GM23338 (cell line): ENCODE data around the gene DUS2. TPM values are rescaled to one million over a fixed set of nuclear protein-coding genes. Genes with fewer than 3 reads are reported as not detected.

ENCODE experiments used
- ATAC-seq: fragments of 200-7000 bp; cut with Tn5 transposase; 3 replicates; pipeline ENCODE4 v1.9.1; 2020
- DNase-seq: peaks from one replicate; pipeline ENCODE4 v3.0.0-alpha.2; 2015; ENCODE audit warnings: low spot score
- H2AFZ ChIP-seq: fragments of 200-600 bp; sonication (generic); 2 replicates; pipeline ENCODE4 v1.8.0; 2016; ENCODE audit warnings: antibody characterized with exemption, mild to moderate bottlenecking, moderate library complexity
- H3F3A ChIP-seq: fragments of 200-600 bp; sonication (generic); replicated peaks from 2 replicates; pipeline ENCODE4 v1.8.0; 2017; ENCODE audit warnings: antibody characterized with exemption, mixed run types, low read depth
- H3K27ac ChIP-seq: fragments of 200-600 bp; sonication (generic); 2 replicates; pipeline ENCODE4 v1.6.1; 2016; ENCODE audit warnings: low read depth
- H3K27me3 ChIP-seq: fragments of 200-600 bp; sonication (generic); 2 replicates; pipeline ENCODE4 v1.8.0; 2016; ENCODE audit warnings: mild to moderate bottlenecking, mixed run types, moderate library complexity; ENCODE audit not compliant: insufficient read depth
- H3K36me3 ChIP-seq: fragments of 200-600 bp; sonication (generic); 2 replicates; pipeline ENCODE4 v1.8.0; 2016; ENCODE audit warnings: mild to moderate bottlenecking; ENCODE audit not compliant: insufficient read depth
- H3K4me1 ChIP-seq: fragments of 200-600 bp; sonication (generic); 2 replicates; pipeline ENCODE4 v1.8.0; 2016; ENCODE audit warnings: mild to moderate bottlenecking, moderate library complexity; ENCODE audit not compliant: insufficient read depth
- H3K4me2 ChIP-seq: fragments of 200-600 bp; sonication (generic); 2 replicates; pipeline ENCODE4 v1.7.1; 2017; ENCODE audit warnings: mixed run types
- H3K4me3 ChIP-seq: fragments of 200-600 bp; sonication (generic); 2 replicates; pipeline ENCODE4 v1.6.1; 2016; ENCODE audit warnings: mixed run types
- H3K79me2 ChIP-seq: fragments of 200-600 bp; sonication (generic); replicated peaks from 2 replicates; pipeline ENCODE4 v1.8.0; 2017; ENCODE audit warnings: mild to moderate bottlenecking; ENCODE audit not compliant: insufficient read depth
- H3K9me2 ChIP-seq: fragments of 200-600 bp; sonication (generic); 2 replicates; pipeline ENCODE4 v1.8.0; 2017; ENCODE audit not compliant: insufficient read depth
- H4K20me1 ChIP-seq: fragments of 200-600 bp; sonication (generic); replicated peaks from 2 replicates; pipeline ENCODE4 v1.8.0; 2017; ENCODE audit warnings: mild to moderate bottlenecking; ENCODE audit not compliant: insufficient read depth
- H3K27ac Mint-ChIP-seq: 2 replicates; pipeline ENCODE4 v1.8.0; 2020; ENCODE audit warnings: inconsistent platforms, mild to moderate bottlenecking, moderate library complexity, mixed read lengths
- H3K27me3 Mint-ChIP-seq: 3 replicates; pipeline ENCODE4 v1.8.0; 2022; ENCODE audit warnings: low read depth, mild to moderate bottlenecking, moderate library complexity, mixed read lengths, inconsistent platforms; ENCODE audit not compliant: insufficient read depth, poor library complexity
- H3K36me3 Mint-ChIP-seq: 3 replicates; pipeline ENCODE4 v1.8.0; 2021; ENCODE audit warnings: low read depth, mild to moderate bottlenecking, inconsistent platforms, moderate library complexity, mixed read lengths
- H3K4me1 Mint-ChIP-seq: 3 replicates; pipeline ENCODE4 v1.8.0; 2020; ENCODE audit warnings: mild to moderate bottlenecking, inconsistent platforms, mixed read lengths
- H3K4me3 Mint-ChIP-seq: 3 replicates; pipeline ENCODE4 v1.8.0; 2021; ENCODE audit warnings: moderate library complexity, mild to moderate bottlenecking, inconsistent platforms, mixed read lengths
- H3K9me3 Mint-ChIP-seq: 3 replicates; pipeline ENCODE4 v1.8.0; 2020; ENCODE audit warnings: moderate library complexity, mild to moderate bottlenecking, inconsistent platforms, mixed read lengths
- CTCF ChIP-seq, 2 experiments: fragments of 200-600 bp in 1 of 2; sonication (generic) in 1 of 2; conservative IDR thresholded peaks; 2 replicates each; pipeline versions ENCODE4 v1.5.1 to v1.6.1; 2016 to 2017; ENCODE audit warnings: antibody characterized with exemption in 2 of 2, low read depth in 2 of 2, mild to moderate bottlenecking in 2 of 2, moderate library complexity in 1 of 2
- ETS1 ChIP-seq: IDR thresholded peaks from 2 replicates; pipeline ENCODE4 v1.6.1; 2016; ENCODE audit warnings: antibody characterized with exemption
- EZH2 ChIP-seq: fragments of 200-600 bp; sonication (generic); IDR thresholded peaks from one replicate; pipeline ENCODE4 v1.8.0; 2017; ENCODE audit warnings: antibody characterized with exemption, mild to moderate bottlenecking, low read depth; ENCODE audit not compliant: unreplicated experiment
- EZH2phosphoT487 ChIP-seq: fragments of 200-600 bp; sonication (generic); IDR thresholded peaks from one replicate; pipeline ENCODE4 v1.8.1; 2018; ENCODE audit warnings: antibody characterized with exemption; ENCODE audit not compliant: unreplicated experiment
- JUNB ChIP-seq: IDR thresholded peaks from one replicate; pipeline ENCODE4 v1.6.1; 2016; ENCODE audit warnings: antibody characterized with exemption; ENCODE audit not compliant: unreplicated experiment
- STAT1 ChIP-seq: IDR thresholded peaks from one replicate; pipeline ENCODE4 v1.6.1; 2016; ENCODE audit warnings: antibody characterized with exemption; ENCODE audit not compliant: unreplicated experiment
- ZNF331 ChIP-seq: fragments of 250-450 bp; sonication (Bioruptor Pico); IDR thresholded peaks from 2 replicates; pipeline ENCODE4 v1.5.0; 2020; ENCODE audit warnings: low read depth, mild to moderate bottlenecking, moderate library complexity
- ZNF462 ChIP-seq: fragments of 250-450 bp; sonication (Bioruptor Pico); IDR thresholded peaks from 2 replicates; pipeline ENCODE4 v1.5.0; 2020; ENCODE audit warnings: mild to moderate bottlenecking, moderate library complexity
- polyA plus RNA-seq: library from polyadenylated mRNA; unstranded; fragments of >200 nt; fragmentation: Nextera tagmentation; extraction: Ambion mirVana; gene quantifications from 2 replicates; pipeline ENCODE4 v1.2.1, GENCODE V29; 2016
- total RNA-seq: library from RNA; depleted of rRNA; stranded (reverse); fragments of >200 nt; shearing (Covaris generic); gene quantifications from 2 replicates; pipeline ENCODE4 v1.2.3, GENCODE V29; 2014

DUS2 gene
- total and polyA plus RNA-seq, 2 experiments from 2014 or later: 13.3 to 26.4 TPM

GRCh38 chr16:67975321-67976105 lies 47.6 kb upstream of the DUS2 start:
- Mint-ChIP-seq H3K4me1 (no peaks in the 10 kb centered on the region; the same call in 2 of the 3 replicates), H3K9me3 (no peaks in the 10 kb centered on the region), H3K4me3 (no peak overlapping the region), H3K27ac (no peak overlapping the region), H3K27me3 (peaks cover 11% of the 10 kb centered on the region), H3K36me3 (no peaks in the 10 kb centered on the region)
- DNase-seq (no peak), ATAC-seq (no peak)
- H3K79me2 ChIP-seq: no peaks in the 10 kb centered on the region
- no peaks in the 10 kb centered on the region for H3K36me3 ChIP-seq
- no peaks in the 10 kb centered on the region for H3K27me3 ChIP-seq
- no peak overlapping the region for H2AFZ ChIP-seq
- H3K9me2 ChIP-seq: no peaks in the 10 kb centered on the region
- 0 out of 2 replicates have a peak, but pooled peaks cover 2% of the 10 kb centered on the region for H3F3A ChIP-seq
- H3K4me1 ChIP-seq: no peaks in the 10 kb centered on the region
- H3K4me2 ChIP-seq: no peak overlapping the region
- no peak overlapping the region for H3K4me3 ChIP-seq
- TF ChIP-seq STAT1: no peak
- TF ChIP-seq CTCF (conservative IDR thresholded peaks at IDR 0.05; ENCODE audit: low read depth in 2 of 2): no peak
- TF ChIP-seq ETS1: no peak
- TF ChIP-seq JUNB: no peak
- TF ChIP-seq ZNF331 (CRISPR knock-in tag): no peak
- TF ChIP-seq EZH2: no peak
- no peak for TF ChIP-seq EZH2phosphoT487
- H3K27ac ChIP-seq: no peak overlapping the region
- no peaks in the 10 kb centered on the region for H4K20me1 ChIP-seq

DNA sequence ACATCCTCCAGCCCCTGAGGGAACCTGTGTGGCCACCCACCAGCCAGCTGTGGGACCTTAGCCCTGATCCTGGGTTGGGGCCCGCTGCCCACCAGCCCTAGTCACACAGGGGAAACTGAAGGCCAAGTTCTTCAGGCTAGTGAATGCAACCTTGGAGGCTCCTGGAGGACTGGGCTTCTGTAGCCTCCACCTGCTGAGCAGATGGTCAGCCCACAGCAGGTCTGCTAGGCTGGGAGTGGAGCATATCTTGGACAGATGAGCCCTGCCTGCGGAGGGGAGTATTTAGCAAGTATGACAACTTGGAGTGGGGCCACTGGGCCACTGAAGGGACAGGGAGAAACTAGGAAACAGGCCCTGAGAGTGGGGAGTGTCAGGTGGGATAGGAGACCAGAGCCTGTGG lies 46.9 kb upstream of the DUS2 start:
- Histone ChIP-seq H4K20me1 (no peaks in the 10 kb centered on the region), H3K4me3 (no peak overlapping the region), H2AFZ (no peak overlapping the region), H3K27ac (no peak overlapping the region), H3K4me1 (no peaks in the 10 kb centered on the region), H3F3A (no peaks in the 10 kb centered on the region), H3K4me2 (no peak overlapping the region), H3K27me3 (no peaks in the 10 kb centered on the region), H3K9me2 (no peaks in the 10 kb centered on the region), H3K36me3 (no peaks in the 10 kb centered on the region), H3K79me2 (no peaks in the 10 kb centered on the region)
- H3K27me3 Mint-ChIP-seq: peaks cover 12% of the 10 kb centered on the region
- H3K4me1 Mint-ChIP-seq: no peaks in the 10 kb centered on the region; the same call in 2 of the 3 replicates
- DNase-seq (no peak), ATAC-seq (no peak)
- H3K27ac Mint-ChIP-seq: no peak overlapping the region
- no peaks in the 10 kb centered on the region for H3K9me3 Mint-ChIP-seq
- no peak overlapping the region for H3K4me3 Mint-ChIP-seq
- no peaks in the 10 kb centered on the region for H3K36me3 Mint-ChIP-seq
- TF ChIP-seq ZNF462 (no peak), ZNF331 (CRISPR knock-in tag) (no peak)
